GM19035 (cell line): Measurements from ENCODE around the gene DMRTC1.
"Not testable (repeated sequence)": the region's sequence is repeated elsewhere in the genome, so short reads cannot be mapped to it uniquely, and the experiment has no call there.

Source experiments
- ATAC-seq: cut with Tn5 transposase; IDR thresholded peaks from one replicate; pipeline ENCODE4 v1.9.1; 2021; ENCODE audit not compliant: unreplicated experiment

Gene DMRTC1, protein sequence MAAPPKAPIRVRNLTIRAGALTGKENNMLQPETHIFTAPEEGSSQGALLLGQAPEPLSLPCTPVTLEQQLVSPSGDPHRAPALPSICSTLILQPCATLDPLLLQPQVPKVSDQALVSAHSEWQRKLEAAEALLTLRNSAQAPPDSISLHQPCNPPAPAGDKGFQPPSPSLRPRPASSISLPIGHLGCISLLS

DNA sequence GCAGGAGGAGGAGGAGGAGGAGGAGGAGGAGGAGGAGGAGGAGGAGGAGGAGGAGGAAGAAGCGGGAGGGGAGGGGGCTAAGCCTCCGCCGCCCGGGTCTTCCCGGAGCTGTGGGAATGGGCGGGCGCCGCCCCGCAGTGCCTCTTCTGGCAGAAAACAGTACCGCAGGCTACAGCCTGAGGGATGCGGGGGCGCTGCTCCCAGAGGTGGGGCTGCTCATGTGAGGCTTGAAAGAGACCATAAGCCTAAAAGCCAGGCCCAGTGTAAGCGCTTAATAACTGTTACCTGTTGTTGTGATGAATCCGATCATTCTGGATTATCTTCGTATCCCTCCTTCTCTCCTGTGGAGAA lies at the start of gene DMRTC1:
Gene DMRTC1 (minus strand): TSS at position 19 of the 351 bp plus-strand sequence. CDS start 68,143 bp downstream, outside the sequence.
- ATAC-seq: peak; percentile 76

DNA sequence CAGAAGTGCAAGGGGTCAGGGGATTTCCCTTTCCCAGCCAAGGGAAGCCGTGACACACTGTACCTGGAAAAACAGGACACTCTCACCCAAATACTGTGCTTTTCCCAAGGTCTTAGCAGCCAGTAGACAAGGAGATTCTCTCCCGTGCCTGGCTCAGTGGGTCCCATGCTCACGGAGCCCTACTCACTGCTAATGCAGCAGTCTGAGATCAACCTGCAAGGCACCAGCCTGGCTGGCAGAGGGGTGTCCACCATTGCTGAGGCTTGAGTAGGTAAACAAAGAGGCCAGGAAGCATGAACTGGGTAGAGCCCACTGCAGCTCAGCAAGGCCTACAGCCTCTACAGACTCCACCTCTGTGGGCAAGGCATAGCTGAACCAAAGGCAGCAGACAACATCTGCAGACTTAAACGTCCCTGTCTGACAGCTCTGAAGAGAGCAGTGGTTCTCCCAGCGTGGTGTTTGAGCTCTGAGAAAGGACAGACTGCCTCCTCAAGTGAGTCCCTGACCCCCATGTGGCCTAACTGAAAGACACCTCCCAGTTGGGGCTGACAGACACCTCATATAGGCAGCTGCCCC lies 37.3 kb upstream of the DMRTC1 start:
- ATAC-seq: not testable (repeated sequence)

DNA sequence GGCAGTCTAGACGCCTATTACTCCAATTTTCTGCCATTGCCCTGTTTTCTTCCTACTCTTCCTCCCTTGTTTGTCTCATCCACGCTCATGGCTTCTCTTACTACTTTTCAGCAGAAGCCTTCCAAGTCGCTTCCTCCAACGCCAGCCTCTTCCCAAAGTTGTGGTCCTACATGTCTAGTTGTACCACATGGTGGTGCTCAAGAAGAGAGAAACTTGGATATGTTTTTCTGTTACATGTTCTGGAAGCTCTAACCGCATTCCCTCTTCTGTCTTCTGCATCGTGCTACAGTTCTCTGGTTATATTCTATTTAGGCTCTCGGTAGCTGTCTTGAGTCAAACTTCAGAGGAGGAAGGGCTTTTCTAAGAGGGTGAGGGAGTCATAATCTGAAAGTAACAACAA lies 31.2 kb upstream of the DMRTC1 start:
- not testable (repeated sequence) for ATAC-seq

DNA sequence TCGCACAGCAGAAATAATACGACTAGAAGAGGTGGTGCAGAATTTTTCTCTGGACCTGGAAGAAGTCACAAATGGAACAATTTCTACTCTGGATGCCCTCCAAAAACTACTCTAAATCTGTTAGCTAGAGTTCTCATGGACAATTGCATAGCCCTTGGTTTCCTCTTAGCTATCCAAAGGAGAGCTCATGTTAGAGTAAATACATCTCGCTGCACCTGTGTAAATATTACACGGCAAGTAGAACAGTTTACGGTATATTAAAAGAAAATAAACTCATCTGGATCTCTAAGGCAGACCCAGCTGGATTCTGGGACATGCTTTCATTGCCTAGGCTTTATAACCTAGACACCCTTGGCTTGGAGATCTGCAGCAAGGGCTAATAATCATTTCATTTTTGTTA lies 28.2 kb upstream of the DMRTC1 start:
- ATAC-seq: not testable (repeated sequence)

DNA sequence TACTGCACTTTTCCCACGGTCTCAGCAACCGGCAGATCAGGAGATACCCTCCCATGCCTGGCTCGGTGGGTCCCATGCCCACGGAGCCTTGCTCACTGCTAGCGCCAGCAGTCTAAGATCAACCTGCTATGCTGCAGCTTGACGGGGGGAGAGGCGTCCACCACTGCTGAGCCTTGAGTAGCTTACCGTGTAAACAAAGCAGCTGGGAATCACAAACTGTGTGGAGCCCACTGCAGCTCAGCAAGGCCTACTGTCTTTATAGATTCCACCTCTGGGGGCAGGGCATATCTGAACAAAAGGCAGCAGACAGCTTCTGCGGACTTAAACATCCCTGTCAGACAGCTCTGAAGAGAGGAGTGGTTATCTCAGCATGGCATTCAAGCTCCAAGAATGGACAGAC lies 16.3 kb upstream of the DMRTC1 start:
- ATAC-seq: not testable (repeated sequence)

DNA sequence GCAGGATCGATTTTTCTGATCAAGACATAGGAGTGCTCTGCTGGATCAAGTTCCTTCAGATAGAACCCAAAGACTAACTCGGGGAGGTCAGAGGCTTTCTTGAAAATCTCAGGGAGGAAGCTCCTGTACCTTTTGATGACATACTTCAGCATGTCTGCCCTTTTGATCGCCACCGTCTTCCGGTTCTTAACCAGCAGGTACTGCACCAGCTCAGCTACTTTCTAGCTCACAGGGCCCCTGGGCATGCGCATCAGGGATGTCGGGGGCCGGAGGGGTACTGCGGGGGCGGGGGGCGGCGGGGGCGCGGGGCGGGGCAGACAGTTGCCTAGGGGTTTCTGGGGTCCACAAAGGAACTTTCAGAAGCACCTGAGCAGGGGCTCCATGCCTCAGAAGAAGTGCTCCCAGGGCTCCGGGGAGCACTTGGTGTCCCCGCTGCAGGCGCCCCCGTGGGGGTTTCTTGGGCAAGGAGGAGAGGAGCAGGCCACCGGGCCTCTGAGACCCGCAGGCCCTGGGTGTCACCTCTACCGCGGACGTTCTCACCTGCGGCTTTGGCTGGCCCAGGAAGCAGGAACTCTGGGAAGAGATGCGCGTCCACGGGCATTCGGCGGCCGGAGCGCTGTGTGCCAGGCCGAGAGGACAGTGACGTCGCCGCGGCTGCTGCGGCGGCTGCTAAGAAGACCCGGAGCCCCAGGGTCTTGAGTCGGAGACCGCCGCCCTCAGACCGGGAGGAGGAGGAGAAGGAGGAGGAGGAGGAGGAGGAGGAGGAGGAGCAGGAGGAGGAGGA lies 410 bp downstream of the DMRTC1 start:
- peak; percentile 76 for ATAC-seq

DNA sequence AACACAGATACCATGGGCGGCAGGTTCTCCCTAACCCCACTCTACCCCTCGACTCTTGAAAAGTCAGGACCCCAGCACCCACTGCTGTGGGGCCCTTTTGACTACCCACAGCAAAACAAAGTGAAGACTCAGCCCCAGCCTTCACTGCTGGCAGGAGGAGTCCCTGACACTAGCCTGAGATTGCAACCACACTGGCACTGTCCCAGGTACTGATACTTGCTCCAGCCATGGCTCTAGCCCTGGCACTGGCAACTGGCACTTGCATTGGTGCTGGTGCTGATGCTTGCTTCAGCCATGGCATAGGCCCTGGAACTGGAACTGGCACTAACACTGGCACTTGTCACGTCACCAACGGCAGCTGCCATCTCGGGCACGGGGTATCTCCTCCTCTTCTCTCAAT lies 1.4 kb downstream of the DMRTC1 start:
- not testable (repeated sequence) for ATAC-seq

DNA sequence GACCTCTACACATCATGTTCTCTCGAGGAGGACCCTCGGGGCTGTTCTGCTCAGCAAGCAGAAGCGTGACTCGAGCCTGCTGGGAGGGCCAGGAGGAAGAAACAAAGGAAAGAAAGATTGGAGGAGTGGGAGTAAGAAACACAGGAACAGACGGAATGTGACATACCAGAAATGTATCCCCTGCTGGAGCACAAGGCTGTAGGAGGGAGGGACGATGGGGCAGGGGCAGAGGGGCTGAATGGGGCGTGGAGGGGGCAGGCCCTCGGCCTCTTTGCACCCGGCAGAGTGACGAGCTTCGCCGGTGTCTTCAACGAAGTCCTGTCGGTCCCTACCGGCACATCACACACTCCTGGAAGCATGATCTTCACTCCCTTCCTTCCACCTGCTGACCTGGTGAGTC lies 5.7 kb downstream of the DMRTC1 start, which contains the start of gene FAM236A:
Gene FAM236A (plus strand): TSS at position 301 of the 400 bp plus-strand sequence. CDS start 57 bp downstream, at position 358.
- ATAC-seq: not testable (repeated sequence)

DNA sequence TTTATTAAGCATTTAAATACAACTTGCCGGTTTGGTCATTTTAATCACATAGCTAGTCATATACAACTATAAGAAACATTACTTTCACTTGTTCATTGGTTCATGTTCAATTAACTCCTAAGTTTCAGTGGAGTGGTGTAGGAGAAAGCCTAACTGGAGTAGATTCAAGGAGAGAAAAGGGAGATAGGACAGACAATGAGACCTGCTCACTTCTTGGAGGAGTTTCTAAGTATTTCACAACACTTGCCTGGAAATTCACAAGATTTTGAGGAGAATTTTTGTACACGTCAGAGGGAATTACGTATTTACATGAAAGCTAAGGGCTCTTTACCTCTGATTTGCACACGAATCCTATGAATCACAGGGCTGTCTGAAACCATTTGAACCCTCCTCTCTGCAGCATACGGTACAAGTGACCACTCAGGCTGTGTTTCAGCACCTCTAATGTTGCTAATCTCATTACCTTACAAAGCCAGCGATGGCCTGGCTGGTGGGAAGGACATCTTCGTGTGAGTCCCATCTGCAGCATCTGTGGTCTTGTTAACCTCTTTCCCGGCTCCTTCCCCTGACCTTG lies 6.7 kb downstream of the DMRTC1 start:
- not testable (repeated sequence) for ATAC-seq

DNA sequence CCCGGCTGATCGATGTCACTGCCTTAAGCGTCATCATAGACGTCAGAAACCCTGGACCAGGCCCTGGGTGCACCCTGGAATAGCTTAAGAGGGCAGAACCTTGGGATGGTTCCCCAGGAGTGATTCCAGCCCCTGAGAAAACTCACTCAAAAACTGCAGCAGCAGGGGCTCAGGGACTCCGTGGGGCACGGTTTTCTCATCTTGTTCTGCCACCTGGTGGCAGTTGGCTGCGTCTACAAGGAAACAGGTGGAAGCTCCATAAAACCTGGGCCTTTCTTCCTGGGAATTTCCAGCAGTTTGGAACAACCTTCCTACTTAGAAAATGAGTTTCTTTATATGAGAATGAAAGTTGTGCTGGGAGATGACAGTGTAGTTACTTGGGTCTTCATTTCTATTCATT lies 7.2 kb downstream of the DMRTC1 start:
- ATAC-seq: not testable (repeated sequence)

DNA sequence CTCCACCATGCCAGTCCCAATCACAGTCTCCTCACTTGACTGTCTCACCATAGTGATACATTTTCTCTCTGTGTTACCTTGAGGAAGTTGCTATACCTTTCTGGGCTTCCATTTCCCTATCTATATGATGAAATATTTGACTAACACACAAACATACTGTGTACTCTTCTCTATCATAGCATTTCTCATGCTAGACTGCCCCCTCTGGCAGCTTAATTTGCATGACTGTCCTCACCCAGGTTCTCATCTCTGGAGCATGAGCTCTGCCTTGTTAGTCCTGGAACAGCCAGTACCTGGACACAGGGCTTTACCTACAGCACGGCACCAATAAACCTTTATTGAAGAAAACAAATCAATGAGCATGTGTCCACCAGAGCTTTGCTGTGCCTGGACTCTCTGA lies 11.4 kb downstream of the DMRTC1 start:
- not testable (repeated sequence) for ATAC-seq

DNA sequence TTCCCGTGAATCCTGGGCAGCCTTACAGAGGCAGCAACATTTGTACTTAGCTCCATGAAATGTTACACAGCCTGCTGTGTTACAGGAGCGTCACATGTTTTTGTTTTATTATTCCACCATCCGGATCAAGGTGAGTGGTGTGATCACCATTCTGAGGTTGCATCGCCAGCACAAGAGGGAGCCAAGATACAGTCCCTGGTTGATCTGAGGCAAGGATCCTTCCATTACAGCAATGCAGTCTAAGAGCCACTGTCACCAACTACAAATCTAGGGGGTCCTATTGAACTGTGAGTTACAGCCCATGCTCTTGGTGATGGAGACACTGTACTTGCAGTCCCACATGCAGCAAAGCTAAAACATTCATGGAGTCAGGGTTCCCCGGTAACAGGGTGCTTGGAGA lies 27.5 kb downstream of the DMRTC1 start:
- not testable (repeated sequence) for ATAC-seq

DNA sequence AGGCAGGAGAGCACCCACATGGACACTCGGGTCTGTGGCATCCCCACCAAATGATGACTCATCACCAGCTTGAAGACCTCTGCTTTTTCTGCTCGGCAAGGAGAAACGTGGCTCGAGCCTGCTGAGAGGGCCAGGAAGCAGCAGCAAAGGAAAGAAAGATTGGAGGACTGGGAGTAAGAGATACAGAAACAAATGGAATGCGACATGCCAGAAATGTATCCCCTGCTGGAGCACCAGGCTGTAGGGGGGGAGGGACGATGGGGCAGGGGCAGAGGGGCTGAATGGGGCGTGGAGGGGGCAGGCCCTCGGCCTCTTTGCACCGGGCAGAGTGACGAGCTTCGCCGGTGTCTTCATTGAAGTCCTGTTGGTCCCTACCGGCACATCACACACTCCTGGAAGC lies 31.3 kb downstream of the DMRTC1 start, which contains the start of gene FAM236C:
Gene FAM236C (plus strand): TSS at position 301 of the 400 bp plus-strand sequence. CDS start 100 bp downstream, outside the sequence.
- ATAC-seq: not testable (repeated sequence)

DNA sequence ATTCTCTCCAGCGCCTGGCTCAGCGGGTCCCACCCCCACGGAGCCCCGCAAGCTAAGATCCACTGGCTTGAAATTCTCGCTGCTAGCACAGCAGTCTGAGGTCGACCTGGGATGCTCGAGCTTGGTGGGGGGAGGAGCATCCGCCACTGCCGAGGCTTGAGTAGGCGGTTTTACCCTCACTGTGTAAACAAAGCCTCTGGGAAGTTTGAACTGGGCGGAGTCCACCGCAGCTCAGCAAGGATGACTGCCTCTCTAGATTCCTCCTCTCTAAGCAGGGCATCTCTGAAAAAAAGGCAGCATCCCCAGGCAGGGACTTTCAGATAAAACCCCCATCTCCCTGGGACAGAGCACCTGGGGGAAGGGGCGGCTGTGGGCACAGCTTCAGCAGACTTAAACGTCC lies 53.9 kb downstream of the DMRTC1 start:
- not testable (repeated sequence) for ATAC-seq

DNA sequence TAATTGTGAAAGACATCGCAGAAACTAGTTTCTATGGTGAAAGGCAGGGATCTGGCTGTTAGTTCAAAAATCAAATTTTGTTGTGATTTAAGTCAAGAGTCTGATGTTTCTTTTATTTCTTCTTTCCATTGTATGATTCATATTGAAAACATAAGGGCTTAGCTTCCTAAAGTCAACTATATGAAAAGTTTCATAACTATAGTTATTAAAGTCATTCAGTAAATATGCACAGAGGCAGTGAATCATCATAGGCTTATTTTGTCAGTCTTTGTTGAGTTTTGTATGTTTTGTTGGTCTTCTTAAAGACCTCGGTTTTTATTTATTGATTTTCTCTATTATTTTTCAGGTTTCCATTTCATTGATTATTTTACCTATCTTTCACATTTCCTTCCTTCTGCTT lies 60.7 kb downstream of the DMRTC1 start:
- not testable (repeated sequence) for ATAC-seq

DNA sequence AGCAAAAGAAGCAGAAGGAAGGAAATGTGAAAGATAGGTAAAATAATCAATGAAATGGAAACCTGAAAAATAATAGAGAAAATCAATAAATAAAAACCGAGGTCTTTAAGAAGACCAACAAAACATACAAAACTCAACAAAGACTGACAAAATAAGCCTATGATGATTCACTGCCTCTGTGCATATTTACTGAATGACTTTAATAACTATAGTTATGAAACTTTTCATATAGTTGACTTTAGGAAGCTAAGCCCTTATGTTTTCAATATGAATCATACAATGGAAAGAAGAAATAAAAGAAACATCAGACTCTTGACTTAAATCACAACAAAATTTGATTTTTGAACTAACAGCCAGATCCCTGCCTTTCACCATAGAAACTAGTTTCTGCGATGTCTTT lies 106.1 kb downstream of the DMRTC1 start:
- not testable (repeated sequence) for ATAC-seq

DNA sequence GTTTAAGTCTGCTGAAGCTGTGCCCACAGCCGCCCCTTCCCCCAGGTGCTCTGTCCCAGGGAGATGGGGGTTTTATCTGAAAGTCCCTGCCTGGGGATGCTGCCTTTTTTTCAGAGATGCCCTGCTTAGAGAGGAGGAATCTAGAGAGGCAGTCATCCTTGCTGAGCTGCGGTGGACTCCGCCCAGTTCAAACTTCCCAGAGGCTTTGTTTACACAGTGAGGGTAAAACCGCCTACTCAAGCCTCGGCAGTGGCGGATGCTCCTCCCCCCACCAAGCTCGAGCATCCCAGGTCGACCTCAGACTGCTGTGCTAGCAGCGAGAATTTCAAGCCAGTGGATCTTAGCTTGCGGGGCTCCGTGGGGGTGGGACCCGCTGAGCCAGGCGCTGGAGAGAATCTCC lies 112.9 kb downstream of the DMRTC1 start:
- ATAC-seq: not testable (repeated sequence)
